SH-SY5Y (cell line): Measurements from ENCODE around the gene PDE9A.

Experiments used
- GATA2 ChIP-seq: IDR thresholded peaks from 2 replicates; pipeline ENCODE4 v1.6.1; 2011; ENCODE audit warnings: mild to moderate bottlenecking, low read depth, low read length
- GATA3 ChIP-seq: IDR thresholded peaks from 2 replicates; pipeline ENCODE4 v1.6.1; 2011; ENCODE audit warnings: low read depth, mild to moderate bottlenecking, low read length, moderate library complexity

PDE9A gene

GRCh38 chr21:42763581-42764442 is 110.4 kb downstream of the PDE9A start:
- TF ChIP-seq GATA3 (no peak), GATA2 (no peak)

- TF ChIP-seq GATA2 = no peak
- TF ChIP-seq GATA3 = no peak
Observed at GRCh38 chr21:42764443-42764760, 111.0 kb downstream of the PDE9A start.

- no peak for TF ChIP-seq GATA3
- TF ChIP-seq GATA2 = no peak
Observed at GRCh38 chr21:42764883-42765282, 111.5 kb downstream of the PDE9A start.

GRCh38 chr21:42765656-42766055 is 112.2 kb downstream of the PDE9A start:
- TF ChIP-seq GATA2 = no peak
- no peak for TF ChIP-seq GATA3

GRCh38 chr21:42766739-42767560 is 113.5 kb downstream of the PDE9A start:
- TF ChIP-seq GATA2 (no peak), GATA3 (no peak)

GRCh38 chr21:42767561-42767835 is 114.1 kb downstream of the PDE9A start:
- TF ChIP-seq GATA2 = no peak
- TF ChIP-seq GATA3 = no peak

GRCh38 chr21:42768324-42769121 is 115.1 kb downstream of the PDE9A start:
- TF ChIP-seq GATA2 = no peak
- no peak for TF ChIP-seq GATA3

GRCh38 chr21:42769183-42769819 is 115.9 kb downstream of the PDE9A start:
- no peak for TF ChIP-seq GATA3
- TF ChIP-seq GATA2 = no peak

- TF ChIP-seq GATA2 (no peak), GATA3 (no peak)
Observed at GRCh38 chr21:42769820-42770716, 116.6 kb downstream of the PDE9A start.

- TF ChIP-seq GATA3 = no peak
- TF ChIP-seq GATA2 = no peak
Observed at GRCh38 chr21:42770717-42771502, 117.5 kb downstream of the PDE9A start.

- TF ChIP-seq GATA2 (no peak), GATA3 (no peak)
Observed at GRCh38 chr21:42771503-42771805, 118.0 kb downstream of the PDE9A start.

GRCh38 chr21:42775123-42775522 is 121.7 kb downstream of the PDE9A start:
- TF ChIP-seq GATA2 (no peak), GATA3 (no peak)
